GM19397 (cell line): ENCODE results near the gene JUP.

ENCODE experiments used
- ATAC-seq: cut with Tn5 transposase; IDR thresholded peaks from one replicate; pipeline ENCODE4 v1.9.1; 2021; ENCODE audit warnings: mild to moderate bottlenecking, moderate library complexity; ENCODE audit not compliant: unreplicated experiment

JUP gene

GRCh38 chr17:41810659-41811548 lies 24.4 kb upstream of the JUP start:
- ATAC-seq: no peak

DNA sequence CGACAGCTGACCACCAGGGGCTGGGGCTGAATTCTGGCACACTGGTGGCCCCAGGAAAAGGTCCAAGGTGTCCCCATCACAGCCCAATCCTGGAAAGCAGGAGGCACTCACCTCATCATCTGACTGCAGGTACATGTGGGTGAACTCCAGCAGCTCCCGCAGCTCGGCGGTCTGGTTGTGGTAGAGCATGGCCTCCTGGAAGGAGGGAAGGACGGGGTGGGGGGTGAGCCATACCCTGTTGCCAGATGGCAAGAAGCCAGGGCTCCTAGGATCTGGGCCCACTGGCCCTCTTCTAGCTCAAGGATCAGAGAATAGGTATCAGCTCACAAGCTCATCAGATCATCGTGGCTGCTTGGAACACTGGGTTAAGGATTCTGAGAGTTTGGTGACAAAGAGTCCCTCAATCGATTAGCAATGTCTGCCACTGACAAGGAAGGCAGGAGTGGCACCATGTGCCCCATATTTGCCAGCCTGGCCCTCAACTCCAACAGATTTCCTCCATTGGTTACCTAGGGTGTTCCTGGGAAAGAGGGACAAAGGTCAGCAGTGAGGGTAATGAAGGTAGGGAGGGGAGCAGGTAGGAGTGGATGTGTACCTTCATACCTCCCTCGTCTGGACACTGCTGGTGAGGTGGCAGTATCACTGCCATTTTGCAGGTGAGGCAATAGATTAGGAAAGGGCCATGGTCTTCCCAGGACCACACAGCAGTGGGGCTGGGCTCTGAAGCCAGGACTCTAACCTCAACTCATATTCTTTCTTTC lies 20.4 kb upstream of the JUP start:
- ATAC-seq: no peak

GRCh38 chr17:41803049-41804020 lies 16.8 kb upstream of the JUP start:
- ATAC-seq: no peak

- ATAC-seq: no peak
Observed at GRCh38 chr17:41801374-41802271, 15.1 kb upstream of the JUP start.

- ATAC-seq: no peak
Observed at GRCh38 chr17:41800601-41801373, 14.3 kb upstream of the JUP start.

- ATAC-seq: no peak
Observed at GRCh38 chr17:41799366-41799765, 12.9 kb upstream of the JUP start.

- no peak for ATAC-seq
Observed at GRCh38 chr17:41797377-41797776, 10.9 kb upstream of the JUP start.

GRCh38 chr17:41796121-41796895 lies 9.8 kb upstream of the JUP start:
- no peak for ATAC-seq

GRCh38 chr17:41794540-41794975 lies 8.0 kb upstream of the JUP start:
- no peak for ATAC-seq

- ATAC-seq: no peak
Observed at GRCh38 chr17:41793784-41794539, 7.5 kb upstream of the JUP start.

- no peak for ATAC-seq
Observed at GRCh38 chr17:41792845-41793783, 6.6 kb upstream of the JUP start.

GRCh38 chr17:41787021-41787418 lies 509 bp upstream of the JUP start:
- no peak for ATAC-seq

DNA sequence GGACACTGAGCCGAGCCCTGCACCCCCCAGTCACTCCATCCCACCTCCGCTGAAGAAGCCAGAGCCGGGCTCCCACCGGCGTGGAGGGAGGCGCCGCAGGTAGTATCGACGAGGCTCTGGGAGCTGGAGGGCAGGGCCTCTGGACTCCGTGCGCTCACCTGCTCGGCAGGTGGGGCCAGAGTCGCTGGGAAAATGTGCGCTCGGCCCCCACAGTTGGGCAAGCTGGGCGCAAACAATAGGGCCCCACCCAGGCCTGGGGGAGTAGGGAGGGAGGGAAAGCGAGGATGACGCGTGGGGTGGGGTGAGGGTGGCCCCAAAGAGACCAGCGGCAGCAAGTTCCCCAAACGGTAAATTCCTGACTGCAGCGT lies 668 bp downstream of the JUP start:
- ATAC-seq: no peak

DNA sequence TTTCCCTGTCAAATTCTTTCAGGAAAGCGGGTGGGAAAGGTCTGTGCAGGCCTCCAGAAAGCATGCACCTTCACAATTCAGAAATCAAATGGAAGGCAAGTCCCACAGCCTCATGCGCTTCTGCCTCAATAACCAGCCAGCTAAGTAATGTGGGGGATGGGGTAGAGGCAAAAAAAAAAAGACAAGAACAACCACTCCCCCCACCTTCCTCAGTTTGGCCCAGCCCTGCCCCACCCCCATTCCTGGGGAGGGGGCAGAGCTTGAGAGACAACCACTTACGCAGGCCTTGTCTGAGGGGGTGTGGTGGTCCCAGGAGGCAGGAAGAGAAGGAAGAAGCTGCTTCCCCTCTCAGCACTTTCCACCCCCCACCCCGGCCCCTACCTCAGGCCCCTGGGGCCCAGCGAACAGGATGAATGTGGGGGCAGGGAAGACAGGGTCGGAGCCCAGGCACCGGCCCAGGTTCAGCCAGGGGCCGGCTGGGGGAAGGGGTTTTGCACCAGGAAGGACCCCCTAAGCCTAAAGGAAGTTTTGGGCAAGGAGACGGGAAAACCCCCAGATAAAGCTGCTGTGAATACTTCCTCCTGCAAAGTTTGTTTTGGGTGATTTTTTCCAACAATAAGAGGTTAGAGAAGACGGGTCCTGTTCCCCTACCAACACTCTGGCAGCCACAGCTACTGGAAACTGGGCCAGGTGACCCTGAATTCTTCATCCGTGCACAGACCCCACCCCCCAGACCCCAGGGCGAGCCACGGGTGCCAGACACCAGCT lies 1.2 kb downstream of the JUP start:
- no peak for ATAC-seq

- no peak for ATAC-seq
Observed at GRCh38 chr17:41784207-41784744, 2.2 kb downstream of the JUP start.

- no peak for ATAC-seq
Observed at GRCh38 chr17:41782142-41782541, 4.4 kb downstream of the JUP start.
